GM12874 (cell line): ENCODE data around the gene CCDC117.

ENCODE experiments used
- CTCF ChIP-seq: IDR thresholded peaks from 2 replicates; pipeline ENCODE4 v1.5.1; 2011; ENCODE audit warnings: low read depth, mild to moderate bottlenecking, control low read depth, low read length, moderate library complexity; ENCODE audit not compliant: insufficient read depth

CCDC117 gene

GRCh38 chr22:28737701-28738100 lies 34.8 kb upstream of the CCDC117 start:
- no peak for TF ChIP-seq CTCF

GRCh38 chr22:28741200-28741784 lies 31.2 kb upstream of the CCDC117 start:
- no peak for TF ChIP-seq CTCF

- no peak for TF ChIP-seq CTCF
Observed at GRCh38 chr22:28741785-28742561, 30.5 kb upstream of the CCDC117 start, which contains the start of the genes CHEK2 and HSCB. Gene CHEK2 (minus strand): TSS chr22:28741820. CDS start chr22:28734721, 7,099 bp downstream. Gene HSCB (plus strand): TSS chr22:28742039. CDS start chr22:28742096, 57 bp downstream.

- no peak for TF ChIP-seq CTCF
Observed at GRCh38 chr22:28742562-28742962, 29.9 kb upstream of the CCDC117 start.

GRCh38 chr22:28743852-28744251 lies 28.6 kb upstream of the CCDC117 start:
- no peak for TF ChIP-seq CTCF

- no peak for TF ChIP-seq CTCF
Observed at GRCh38 chr22:28750471-28750881, 22.0 kb upstream of the CCDC117 start.

GRCh38 chr22:28759861-28760560 lies 12.5 kb upstream of the CCDC117 start:
- TF ChIP-seq CTCF = no peak
